NCI-H82 treated with DMSO at 0.1 percent for 48 hours (cell line): ENCODE results near the gene GRK1.

Source experiments
- DNase-seq: peaks from one replicate; lab custom pipeline; 2025; ENCODE audit not compliant: unreplicated experiment; lab: John Stamatoyannopoulos, UW

The GRK1 gene

DNA sequence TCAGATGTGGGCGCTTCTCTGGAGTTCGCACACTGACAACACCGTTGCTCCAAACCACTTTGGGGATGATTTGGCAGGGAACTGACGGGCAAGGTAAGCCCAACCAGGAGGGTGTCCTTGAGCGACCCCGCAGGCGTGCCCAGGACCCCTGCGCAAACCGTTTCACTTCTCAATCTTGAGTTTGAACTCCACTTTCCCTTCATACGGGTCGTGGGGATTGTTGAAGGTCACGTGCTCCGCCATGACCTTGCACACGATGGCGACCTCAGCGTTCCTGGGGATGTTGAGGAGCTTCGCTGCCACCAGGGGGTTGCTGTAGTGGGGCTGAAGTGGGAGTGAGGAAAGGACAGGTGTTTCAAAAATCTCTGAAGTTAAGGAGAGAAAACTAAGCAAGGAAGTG is 17.8 kb upstream of the GRK1 start:
- no peak for DNase-seq

DNA sequence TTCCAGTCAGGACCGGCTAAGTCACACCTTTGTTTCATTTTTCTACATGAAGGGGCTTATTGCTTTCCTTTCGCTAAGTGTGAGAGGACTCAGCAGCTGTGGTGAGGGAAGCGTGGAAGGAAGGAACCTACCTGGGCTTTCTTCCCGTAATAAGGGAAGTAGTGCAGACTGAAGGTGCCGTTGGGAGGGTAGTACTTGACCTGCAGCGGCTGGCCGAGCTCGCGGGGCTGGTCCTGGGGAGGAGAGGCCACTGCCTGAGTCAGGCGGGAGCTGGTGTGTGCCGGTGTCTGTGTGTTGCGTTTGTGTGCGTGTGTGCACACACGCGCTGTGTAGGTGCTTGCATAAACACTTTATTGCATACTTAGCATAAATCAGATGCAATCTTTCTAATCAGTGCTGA is 16.7 kb upstream of the GRK1 start:
- DNase-seq = no peak

DNA sequence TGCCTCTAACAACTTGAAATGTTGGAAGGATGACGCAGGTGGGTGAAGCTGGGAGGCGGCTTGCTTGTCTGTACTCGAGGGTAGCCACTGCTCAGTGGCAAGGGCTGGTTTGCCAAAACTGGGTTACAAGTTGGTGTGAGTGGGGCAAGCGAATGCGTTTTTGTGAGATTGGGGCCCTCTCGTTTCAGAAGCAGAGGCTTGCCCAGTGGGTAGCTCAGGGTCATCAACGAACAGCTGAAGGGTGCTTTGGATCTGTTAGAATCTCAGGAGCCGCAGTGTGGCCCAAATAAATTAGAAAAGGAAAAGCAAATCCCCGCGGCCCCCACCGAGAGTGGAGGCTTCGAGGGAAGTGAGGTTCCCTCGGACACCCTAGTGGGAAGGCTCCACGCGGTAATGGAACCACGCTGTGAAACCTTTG is 16.3 kb upstream of the GRK1 start:
- DNase-seq = no peak

DNA sequence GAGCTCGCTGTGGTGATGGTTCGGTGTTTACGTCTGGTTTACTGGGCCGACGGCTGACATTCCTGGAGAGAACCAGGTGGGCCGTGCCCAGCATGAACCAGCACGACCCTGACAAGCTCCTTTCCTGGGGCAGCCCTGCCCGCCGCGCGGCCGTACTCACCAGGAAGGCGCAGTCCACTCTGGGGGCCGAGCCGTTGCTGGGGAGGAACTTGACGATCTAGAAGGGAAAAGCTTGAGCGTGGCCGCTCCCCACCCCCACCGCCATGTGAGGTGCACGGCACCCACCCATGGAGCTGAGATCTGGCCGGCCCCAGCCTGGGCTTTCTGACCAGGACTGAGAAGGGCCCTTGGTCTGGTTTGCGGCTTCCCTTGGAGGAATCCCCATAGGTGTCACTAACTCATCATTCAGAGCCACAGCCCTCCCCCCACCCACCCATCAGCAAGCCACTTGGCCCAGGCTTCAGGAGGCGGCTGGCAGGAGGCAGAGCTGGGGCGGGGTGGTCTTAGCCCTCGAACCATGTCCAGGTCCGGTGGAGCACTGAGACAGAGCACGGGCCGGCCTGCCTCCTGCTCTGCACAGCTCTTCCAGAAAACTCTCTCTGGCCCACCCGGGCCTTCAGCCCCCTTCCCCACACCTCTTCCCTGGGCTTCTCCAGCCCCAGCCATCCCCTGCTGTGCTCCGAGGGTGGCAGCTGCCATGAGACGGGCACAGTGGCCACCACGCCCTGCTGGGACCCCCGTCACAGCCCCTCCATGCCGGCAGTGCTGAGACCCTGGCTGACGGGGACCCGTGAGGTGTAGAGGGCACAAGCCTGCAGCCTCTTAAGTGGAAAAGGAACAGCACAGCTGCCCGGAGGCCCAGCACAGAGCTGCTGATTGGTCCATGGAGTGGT is 15.3 kb upstream of the GRK1 start:
- no peak for DNase-seq

DNA sequence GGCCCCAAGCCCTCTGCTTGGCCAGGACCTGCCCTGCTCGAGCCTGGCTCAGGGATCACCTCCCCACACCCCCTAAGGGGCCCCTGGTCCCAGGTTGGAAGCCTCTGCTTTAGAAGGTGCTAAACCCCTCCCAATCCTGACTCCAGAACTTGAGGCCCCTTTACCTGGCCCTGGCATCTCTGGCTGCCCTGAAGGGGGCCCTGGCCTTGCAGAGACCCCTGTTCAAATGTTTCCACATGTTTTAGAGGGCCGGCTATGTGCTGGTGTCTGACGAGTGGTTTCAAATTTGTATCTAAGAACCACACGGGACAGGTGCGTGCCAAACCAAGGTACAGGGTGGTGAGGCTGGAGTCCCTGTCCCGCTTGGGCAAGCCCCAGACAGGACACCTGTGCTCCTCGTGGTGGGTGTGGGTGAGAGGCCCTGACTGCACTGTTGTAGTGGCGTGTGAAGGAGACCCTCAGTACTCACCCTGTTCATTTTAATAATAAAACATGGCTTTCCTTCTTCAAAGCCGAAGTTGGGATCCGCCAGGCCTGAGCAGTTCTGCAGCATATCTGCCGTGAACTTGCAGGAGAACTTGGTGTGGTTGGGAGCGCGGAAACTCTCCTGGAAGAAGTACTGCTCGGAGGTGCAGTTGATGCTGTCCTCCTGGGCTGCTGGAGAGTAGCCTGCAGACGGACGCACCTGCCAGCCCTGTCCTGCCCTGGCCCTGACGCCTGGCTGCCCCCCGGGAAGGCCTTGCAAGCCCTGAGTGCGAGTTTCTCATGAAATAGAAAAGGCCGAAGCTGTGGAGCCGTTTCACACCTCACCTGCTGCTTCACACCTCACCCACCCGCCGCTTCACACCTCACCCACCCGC is 14.4 kb upstream of the GRK1 start:
- DNase-seq = no peak

DNA sequence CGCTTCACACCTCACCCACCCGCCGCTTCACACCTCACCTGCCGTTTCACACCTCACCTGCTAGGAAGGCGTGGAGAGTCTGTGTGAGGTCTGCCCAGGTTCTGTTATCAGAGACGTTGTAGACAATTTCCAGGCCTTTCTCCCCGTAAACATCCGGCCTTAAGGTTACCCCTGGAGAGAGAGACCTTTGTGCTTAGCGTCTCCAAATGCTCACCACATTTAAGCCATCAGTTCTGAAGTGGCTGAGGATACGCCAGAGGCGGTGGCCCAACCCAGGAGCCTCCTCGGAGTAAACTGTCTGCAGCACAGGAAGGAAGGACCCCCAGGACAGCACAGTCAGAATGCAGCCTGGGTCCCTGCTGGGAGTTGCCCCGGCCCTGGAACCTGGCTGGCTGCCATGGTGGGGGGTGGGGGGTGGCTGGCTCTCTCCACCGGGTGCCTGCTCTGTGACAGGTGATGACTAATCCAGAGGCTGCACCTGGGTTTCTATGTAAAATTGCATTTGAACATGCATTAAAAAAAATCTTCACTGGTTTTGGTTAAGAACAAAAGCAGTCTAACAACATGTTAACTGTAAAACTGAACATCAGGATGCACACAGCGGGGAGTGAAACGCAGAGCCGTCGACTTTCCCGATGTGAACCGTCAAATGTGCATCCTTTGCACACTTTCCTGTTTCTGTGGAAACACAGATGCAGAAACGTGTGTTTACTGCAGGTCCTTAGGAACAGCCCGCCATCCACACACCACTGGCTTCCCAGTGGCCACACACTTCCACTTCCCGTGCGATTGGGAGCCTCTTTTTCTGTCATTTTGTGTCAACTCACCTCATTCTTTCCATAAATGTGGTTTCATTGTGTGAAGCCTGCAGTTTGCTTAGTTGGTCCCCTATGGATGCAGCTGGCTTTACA is 13.5 kb upstream of the GRK1 start:
- no peak for DNase-seq

DNA sequence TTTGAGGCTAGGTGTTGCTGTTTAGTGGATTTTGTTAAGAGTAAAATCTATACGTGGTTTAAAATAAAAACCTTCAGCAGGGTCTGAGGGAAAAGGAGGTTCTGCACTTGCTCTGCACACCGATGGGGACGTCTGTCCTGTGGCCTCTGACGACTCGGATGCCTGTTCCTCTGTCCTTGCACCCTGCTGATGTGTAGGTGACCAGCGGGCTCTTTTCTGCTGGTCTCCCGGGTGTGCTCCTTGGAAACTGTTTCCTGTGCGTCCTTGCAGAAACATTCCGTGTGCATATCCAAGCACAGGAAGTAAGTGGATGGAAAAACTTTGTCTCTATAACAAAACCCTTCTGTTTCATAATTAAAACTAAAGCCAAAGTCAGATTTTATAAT is 12.9 kb upstream of the GRK1 start:
- no peak for DNase-seq

DNA sequence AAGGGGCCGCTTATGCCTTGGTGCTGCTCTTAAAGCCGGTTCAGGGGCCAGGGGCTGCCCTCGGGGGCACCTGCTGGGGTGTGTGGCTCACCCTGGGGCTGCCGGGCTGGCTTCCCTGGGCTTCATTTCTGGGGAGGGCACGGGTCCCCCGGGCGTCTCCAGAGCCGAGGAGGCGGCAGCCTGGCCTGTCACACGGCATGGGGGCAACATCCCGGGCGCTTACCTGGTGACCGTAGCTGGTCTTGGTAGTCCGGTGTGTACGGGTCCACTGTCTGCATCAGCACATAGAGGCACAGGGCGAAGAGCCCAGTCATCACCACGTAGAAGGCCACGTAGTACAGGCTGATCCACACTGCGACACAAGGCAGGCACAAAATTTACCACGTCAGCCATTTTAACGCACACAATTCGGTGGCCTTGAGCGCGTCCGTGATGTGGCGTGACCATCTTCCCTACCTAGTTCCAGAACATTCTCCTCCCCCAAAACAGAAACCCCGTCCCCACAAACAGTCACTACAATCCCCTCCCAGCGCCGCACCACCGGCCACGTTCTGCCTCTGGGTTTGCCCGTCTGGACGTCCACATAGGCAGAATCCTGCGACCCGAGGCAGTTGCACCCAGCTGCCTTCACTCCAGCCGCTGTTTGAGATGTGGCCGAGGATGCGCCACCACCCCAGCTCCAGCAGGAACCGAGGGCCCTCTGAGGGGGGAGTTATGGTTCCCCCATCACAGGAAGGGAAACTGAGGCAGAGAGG is 12.3 kb upstream of the GRK1 start:
- no peak for DNase-seq

DNA sequence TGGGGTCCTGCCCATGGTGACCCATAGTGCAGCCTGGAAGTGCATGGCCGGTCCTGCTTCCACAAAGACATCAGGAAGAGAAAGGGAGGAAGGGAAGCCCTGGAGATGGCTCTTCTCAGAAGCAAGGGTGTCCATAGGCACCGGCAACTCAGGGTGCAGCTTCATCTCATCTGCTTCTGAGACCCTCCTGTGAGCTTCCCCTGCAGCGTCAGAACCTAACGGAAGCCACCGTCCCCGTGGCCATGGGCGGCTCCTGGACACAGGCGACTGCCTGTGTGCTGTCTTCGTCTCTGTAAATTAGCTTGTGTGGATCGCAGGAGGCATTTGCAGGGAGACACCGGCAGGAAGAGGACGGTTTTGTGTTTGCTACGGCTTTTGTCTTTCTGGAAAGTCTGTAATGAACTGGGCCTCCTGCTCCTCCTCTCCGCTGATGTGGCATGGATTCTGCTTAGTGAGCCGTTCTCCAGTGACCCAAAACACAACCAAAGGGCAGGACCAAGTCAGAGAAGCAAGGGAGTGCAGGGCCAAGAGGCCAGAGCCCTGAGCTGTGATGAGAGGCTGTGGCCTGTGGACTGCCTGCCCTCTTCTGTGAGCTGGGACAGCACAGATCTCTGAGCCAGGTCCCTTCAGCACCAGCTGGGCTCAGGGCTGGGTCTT is 11.5 kb upstream of the GRK1 start:
- DNase-seq = no peak

DNA sequence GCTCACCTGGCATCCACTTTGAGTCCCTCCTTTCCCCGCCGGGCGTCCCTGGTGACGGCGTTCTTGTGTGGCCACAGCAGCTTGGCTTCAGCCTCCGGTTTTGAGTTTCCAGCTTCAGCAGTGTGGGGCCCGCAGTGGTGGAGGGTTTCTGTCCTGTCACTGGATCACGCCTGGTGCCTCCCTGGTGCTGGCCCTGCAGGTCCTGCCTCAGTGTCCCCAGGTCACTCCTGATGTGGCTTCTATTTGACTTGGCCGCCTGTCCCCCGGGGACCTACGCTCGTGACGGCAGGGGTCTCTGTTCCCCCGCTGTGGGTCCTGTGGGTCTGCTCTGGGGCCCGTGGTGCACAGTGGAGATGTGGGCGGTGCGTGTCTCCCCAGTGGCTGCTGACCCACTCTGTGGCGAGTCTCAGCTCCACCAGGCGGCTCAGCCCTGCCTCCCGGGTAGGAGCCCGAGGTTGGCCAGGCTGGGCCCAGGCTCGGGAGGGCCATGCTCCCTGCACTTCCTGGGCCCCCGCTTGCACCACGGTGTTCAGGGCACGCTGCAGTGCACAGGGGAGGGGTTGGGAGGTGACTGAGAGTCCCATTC is 10.9 kb upstream of the GRK1 start:
- no peak for DNase-seq

DNA sequence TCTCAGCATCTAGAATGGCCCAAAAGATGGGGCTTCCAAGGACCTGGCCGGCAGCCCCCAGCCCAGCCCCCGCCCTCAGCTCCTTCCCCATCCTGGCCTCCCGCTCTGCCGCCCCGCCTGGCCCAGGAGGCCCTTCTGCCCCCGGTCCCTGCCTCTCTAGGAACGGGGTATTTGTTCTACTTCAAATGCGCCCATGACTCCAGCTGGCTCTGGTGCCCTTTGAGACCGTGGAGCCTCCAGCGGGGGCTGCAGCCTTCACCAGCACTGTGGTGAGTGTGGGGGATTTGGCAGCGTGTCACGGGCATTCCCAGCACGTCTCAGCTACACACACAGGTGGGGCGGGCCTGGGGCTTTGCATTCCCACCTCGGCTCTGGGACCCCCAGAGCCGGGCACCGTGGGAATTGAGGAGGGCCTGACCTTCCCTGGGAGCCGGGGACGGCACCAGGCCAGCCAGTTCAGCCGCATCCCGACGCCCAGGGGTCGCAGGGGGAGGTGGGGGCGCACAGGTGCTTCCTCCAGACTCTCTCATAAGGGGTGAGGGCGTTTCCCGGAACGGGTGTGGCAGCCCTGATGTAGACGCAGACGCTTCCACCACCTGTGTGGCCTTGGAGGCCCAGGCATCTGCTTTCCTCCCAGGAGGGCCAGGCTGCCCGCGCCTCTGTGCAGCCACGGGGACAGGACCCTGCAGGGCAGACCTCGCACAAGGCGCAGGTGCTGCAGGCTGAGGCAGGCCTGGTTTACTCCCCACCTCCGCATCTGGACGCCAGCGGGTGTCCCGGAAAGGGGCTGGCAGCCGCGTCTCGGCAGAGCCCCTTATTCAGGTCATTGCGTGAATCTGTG is 10.0 kb upstream of the GRK1 start:
- DNase-seq = no peak

DNA sequence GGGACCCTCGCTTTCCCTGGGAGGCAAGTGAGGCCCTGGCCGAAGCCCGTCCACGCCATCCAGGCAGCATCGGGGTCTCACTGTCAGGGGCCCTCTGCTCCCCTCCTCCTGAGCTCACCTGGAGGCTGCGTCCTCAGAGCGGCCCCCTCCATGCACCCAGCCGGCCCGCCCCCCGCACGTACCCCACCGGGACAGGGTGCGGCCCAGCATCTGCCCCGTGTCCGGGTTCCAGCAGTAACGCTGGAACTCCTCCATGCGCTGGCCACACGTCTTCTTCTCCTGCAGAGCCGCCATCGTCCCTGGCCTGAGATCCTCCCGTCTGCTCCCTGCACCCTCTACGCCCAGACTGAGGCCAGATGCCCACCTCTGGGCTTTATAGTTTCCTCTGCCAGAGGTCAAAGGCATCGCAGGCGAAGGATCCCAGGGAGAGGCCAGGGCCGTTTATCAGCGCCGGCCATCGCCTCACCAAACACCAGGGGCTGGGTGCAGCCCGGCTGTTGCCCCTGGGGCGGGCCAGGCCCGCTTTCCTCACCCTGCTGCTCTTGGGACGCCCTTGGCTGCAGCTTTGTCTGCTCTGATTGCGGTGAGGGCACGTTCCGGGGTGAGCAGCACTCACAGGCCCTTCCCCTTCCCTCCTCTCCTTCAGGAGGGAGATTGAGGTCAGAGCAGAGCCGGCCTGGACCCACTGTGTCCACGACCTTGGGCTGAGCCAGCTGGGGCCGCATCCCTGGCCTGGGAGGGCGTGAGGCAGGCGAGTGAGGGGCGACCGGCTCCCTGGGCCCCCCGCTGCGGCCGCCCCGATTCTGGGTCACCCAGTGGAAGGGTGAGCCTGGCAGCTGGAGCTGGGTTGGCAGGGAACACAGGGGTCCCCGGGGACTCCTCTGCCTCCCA is 8.9 kb upstream of the GRK1 start, which contains the start of gene ATP4B:
Gene ATP4B, minus strand, starts transcription at position 348 of the 891 bp plus-strand sequence. Its CDS starts 54 bp downstream, at position 294.
- DNase-seq = no peak

DNA sequence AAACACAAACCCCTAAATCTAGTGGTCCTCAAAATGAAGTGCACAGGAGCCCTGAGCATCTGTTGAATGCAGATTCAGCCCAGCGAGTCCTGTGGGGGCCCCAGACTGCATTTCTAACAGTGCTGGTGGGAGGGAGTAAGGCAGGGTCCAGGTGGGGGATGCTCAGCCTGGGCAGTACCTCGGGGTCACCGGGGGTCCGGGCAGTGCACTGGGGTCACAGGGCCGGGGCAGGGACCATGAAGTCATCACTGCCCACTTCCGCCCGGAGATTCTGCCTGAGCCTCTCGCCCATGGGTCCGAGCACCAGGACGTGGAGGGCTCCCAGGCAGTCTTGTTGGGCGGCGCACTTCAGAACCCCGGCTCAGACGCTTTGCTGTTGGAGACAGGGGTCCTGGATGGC is 8.2 kb upstream of the GRK1 start:
- DNase-seq = no peak

DNA sequence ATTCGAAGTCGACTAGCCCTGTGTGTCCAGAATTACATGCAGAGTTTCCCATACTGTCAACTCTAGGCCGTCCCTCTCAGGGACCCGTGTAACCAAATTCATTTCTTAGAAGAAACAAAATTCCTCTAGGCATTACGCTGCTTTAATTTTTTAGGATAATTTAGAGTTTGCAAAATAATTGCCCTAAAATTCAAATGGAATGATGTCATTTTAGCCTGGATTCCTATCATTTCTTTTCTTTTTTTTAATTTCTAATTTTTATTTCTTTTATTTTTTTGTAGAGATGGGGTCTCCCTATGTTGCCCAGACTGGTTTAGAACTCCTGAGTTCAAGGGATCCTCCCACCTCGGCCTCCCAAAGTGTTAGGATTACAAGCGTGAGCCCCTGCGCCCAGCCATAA is 7.7 kb upstream of the GRK1 start:
- no peak for DNase-seq

DNA sequence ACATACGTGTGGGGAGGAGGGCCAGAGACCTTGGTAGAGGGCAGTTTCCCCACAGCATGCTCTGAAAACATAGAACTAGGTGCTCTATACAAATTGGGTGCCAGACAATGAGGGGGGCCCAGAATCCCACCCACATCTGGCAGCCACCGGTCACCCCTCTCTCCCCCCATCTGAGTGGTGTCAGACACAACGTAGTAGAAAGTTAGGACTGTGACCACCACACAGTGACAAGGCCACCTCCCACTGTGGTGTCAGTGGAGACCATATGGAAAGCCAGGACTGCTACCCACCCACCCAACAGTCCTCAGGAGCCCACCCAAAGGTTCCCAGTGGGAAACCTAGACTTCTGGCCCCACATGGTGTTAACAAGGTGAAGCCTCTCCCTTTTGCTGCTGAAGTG is 7.0 kb upstream of the GRK1 start:
- DNase-seq = no peak

DNA sequence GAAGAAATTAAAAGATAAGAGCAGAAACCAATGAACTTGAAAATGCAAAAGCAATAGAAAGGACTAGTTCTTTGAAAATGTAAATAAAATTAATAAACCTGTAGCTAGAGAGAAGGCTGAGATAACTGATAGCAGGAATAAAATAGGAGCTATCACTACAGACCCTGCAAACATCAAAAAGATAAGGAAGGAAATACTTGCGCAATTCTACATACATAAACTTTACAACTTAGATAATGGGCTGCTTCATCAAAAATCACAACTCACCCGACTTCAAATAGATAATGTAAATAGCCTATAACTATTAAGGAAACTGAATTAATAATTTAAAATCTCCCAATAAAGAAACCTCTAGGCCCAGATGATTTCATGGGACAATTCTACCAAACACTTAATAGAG is 5.5 kb upstream of the GRK1 start:
- DNase-seq = no peak

DNA sequence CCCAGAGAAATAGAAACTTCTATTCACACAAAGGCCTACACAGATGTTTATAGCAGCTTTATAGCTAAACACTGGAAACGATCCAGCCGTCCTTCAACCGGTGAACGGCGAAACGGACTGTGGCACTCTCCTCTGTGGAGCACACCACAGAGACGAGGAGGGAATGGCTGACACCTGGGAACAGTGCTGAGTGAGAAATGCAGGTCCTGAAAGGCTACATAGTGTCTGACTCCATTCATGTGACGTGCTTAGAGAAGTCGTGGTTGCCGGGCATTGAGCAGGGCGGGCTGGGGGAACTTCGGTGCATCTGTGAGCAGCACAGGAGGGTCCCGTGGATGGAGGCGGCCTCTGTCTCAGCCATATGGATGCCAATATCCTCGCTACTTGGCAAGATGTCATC is 3.1 kb upstream of the GRK1 start:
- no peak for DNase-seq
